Measurements from ENCODE around the gene C2orf78.

Gene C2orf78

DNA sequence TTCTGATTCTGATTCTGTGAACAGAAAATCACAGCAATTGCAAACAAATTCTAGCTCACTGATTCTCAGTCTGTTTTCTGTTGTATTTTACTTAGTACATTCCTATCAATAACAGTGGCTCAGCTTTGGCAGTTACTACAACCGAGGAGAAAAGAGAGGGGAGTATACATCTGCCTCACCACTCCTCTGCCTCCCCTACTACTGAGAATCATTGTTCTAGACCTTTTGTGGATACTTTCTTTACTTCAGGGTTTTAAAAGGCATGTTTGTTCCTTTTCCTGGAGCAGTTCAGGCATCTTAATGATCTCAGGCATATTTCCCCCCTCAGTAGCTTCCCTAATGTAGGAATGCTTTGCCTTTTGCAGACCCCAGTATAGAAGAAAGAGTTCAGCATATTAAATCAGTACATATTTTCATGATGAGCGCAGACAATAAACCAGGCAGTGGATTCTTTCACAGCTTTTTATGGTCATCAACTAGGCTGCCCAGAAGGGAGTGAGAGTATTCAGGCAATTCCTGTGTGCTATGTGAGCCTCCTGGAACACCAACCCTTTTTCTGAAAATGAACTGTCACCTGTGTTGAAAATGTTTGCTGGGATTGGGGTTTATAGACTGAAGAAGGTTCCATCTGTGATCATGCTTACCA lies 55.0 kb downstream of the C2orf78 start:
- DNase-seq, result no peak

DNA sequence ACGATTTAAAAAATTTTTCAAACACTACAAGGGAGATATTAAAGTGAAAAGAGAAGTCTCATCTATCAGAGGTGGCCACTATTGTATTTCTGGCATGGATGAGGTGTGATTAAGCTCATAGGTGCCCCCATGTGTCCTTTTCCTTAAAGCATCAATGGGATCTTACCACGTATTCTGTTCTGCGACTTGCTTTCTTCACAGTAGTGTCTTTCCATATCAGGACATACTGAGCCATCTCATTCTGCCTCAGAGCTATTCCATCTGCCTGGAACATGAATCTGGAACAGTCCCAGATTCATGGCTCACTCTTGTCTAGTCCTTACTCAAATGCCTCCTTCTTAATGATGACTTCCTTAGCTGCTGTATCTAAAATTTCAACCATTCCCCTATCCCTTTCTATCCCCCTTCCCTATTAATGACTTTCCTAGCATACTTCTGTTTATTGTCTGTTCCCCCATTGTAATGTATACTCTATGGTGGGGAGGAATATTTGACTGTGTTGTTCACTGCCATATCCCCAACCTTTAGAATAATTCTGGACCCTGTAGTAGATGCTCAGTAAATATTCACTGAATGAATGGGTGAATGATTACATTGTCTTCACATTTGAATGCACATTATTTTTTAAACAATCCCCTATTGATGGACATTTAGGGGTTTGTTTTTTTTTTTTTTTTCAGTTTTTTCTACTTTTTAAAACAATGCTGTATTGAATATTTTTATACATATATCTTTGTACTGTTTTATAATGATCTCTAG lies 55.8 kb downstream of the C2orf78 start:
- DNase-seq, result no peak

DNA sequence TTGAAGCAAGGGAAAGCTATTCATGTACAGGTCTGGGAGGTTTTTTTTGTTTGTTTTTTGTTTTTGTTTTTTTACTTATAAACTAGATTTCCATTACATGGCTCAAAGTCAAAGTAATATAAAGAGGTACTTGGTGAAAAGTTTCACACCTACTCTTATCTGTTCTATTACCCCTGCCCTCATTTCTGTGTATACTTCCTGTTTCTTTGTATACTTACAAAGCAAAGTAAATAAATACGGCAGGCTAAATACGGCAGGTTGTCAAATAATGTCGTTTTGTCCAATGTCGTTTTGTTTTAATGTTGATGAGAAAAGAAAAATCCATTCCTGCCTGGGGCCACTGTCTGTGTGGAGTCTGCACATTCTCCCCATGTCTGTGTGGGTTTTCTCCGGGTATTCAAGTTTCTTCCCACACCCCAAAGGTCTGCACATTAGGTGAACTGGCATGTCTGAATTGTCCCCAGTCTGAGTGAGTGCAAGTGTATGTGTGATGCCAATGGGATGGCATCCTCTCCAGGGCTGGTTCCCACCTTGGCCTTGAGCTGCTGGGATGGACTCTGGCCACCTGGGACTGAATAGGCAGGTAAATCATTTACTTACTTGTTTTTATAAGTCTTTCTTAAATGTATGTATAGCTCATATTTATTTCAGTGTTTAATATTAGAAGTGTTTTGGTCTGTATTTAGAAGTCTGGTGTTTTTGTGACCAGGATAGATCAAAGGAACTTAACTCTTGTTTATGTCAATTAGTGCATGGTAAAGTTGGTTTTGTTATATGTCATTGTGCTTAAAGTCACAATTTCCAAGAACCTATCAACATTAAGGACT lies 58.1 kb downstream of the C2orf78 start:
- DNase-seq, result no peak

DNA sequence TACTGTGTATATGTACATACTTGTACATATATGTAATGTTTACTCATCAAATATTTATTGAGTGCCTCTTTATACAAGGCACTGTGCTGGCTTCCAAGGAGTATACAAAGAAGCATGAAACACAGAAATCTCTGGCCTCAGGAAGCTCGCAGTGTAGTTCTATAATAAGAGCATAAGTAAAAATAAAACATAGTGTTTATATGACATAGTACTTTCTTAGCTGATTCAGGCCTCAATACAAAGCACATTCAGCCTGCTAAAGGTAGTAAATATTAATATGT lies 58.7 kb downstream of the C2orf78 start:
- no peak for DNase-seq

DNA sequence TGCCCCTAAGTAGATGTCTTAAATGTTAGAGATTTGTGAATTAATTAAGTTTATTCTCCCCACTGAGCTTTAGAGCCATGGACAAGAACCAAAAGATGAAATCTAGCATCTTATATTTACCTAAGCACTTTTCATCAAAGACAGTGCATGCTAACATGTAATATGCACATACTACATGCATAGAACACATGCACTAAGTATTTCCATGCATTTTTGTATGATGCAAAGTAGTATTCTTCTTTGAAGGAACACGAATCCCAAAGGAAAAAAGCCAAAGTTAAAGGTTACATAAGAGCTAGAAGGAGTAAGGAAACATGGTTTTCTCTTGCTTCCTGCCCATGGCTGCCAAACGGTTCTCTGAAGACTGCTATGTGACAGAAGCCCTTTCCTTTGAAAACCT lies 60.1 kb downstream of the C2orf78 start:
- DNase-seq, result no peak

DNA sequence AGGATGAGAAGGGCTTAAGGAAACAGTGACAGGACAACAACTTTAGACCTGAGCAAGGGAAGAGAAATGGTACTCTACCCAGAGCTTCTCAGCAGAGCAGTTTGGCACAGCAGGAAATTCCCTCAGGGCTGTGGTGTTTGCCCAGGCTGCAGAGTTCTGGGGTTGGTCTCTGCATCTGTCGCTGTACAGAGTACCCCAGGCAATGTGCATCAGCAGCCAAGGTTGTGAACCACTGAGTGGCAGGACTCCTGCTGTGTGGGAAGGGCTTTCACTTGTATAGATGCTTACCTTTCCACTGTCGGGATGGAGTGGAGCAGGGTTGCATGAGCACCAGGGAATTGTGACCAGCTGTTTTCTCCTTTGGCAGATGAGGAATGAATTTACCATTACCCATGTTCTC lies 66.0 kb downstream of the C2orf78 start:
- DNase-seq, result no peak

DNA sequence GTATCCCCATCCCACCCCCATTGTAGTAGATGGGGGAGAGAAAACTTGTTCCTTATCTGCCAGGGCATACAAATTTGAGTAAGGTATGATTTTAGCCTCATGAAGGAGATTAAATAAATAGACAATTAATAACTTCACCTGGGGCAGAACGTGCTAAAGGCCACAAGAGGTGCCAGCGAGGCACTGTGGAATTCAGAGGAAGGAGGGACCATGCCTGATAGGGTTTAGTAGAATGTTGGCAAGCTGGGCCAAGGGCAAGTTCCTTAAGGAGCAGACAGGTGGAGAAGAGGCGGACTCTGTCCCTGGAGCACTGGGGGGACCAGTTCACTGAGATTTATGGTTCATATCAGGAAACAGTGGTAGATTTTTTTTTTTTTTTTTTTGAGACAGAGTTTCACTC lies 67.3 kb downstream of the C2orf78 start:
- DNase-seq, result no peak

DNA sequence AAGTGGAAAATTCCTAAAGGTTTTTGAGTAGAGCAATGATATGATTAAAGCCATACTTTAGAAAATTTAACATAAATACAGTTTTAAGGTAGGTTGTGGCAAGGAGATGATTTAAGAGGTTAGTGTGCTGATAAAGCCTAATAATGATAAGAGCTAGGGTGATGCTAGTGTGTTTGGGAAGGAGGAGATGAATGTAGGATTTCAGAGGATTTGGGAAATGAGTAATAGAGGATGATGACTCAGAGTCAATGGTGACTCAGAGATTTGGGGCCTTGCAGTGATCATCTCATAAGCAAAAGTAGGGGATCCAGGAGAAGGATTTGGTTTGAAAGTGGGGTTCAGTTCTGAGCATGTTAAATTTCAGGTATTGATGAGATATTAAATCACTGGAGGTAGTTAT lies 68.0 kb downstream of the C2orf78 start:
- DNase-seq, result no peak

DNA sequence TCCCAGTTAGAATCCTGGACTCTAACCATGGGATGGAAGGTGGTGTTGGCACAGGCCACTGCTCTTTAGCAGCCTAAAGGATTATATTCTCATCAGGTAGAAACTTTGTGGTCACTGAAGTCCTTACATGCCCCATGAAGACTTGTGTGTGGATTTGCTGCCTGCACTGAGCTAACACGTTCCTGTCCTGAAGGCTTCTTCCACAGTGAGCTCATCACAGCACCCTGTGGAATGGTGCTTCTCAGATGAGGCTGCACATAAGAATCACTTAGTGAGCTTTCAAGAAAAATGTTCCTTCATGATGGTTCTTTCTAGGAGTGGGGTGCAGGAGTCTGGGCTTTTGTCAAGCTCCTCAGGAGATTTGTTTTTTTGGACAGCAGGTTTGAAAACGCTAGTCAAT lies 71.5 kb downstream of the C2orf78 start:
- no peak for DNase-seq

DNA sequence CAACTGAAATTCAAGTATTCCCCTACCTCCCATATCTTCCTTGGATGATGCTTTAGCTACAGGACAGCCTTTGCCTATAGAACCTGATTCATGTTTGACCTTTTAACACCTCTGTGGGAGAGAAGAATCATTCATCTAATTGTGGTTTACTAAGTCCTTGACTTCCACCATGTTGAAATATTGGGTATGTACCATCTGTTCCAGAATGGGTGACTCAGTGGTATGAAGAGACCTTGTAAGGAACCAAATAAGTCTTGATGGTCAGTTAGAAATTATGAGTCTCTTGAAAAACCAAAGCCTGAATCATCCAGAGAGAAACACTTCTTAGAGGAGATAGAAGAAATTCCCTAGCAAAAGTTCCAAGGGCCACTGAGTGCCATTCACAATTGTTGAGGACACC lies 72.2 kb downstream of the C2orf78 start:
- DNase-seq, result no peak

DNA sequence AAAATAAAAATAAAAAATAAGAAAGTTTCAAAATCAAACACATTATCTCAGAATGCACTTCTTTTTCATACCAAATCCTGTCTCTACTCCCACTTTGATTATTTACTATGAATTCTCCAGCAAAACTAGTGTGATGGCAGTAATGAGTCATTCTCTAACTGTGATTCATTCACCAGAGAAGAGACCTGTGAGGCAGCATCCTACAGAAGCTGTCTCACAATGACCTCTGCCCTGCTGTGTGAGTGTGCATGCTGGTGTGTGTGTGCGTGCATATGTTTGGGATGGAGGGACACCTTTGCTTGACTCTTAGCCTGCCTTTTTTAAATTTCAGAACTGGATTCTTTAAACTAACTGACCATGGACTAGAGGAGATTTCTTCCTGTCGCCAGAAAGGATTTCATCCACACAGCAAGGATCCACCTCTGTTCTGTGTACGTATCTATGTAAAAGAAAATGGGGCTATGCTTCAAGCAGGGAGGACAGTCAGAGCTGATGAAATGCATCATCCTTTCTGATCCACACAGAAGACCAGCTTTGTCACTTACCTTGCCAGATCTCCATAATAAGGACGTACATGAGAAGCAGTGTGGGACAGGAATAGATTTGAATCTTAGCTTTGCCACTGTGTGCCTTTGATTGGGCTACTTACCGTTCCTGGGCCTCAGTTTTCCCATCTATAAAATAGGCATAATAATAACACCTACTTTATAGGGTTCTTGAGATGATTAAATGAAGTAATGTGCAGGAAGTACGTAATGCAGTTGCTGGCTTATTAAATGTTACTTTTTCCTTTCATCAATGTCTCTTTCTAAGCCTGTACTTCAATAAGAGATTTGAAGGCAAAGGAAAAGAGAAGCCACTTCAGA lies 76.0 kb downstream of the C2orf78 start:
- DNase-seq, result no peak

DNA sequence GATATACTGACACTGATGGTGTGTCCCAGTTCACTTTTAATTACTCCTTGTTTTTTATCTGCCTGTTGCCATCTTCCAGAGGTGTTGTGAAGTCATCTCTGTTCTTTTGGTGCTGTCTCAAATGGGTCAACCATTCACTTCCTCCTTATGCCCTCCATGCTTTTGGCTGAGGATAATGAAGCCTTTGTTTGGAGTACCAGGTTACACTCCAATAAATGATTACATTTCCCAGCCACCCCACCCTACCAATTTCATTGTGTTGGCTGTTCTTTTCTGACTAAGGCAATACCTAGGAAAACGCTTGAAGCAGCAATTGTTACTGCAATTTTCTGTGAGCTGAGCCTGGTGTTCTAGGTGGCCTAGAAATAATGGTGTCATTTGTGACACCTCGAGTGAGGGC lies 79.0 kb downstream of the C2orf78 start:
- DNase-seq, result no peak

Data from GOT3 (cell line).